Measurements from ENCODE around the gene CDRT15. TPM values are rescaled to one million over a fixed set of nuclear protein-coding genes. Genes with fewer than 3 reads are reported as not detected.
"Not testable (repeated sequence)": the region's sequence is repeated elsewhere in the genome, so short reads cannot be mapped to it uniquely, and the experiment has no call there.

Gene CDRT15
- polyA plus RNA-seq (2014; cell fraction: cytosol; rRNA removed) = not detected in 2 replicates
- not detected in 2 replicates for polyA plus RNA-seq (2014; cell fraction: nucleus; rRNA removed)

DNA sequence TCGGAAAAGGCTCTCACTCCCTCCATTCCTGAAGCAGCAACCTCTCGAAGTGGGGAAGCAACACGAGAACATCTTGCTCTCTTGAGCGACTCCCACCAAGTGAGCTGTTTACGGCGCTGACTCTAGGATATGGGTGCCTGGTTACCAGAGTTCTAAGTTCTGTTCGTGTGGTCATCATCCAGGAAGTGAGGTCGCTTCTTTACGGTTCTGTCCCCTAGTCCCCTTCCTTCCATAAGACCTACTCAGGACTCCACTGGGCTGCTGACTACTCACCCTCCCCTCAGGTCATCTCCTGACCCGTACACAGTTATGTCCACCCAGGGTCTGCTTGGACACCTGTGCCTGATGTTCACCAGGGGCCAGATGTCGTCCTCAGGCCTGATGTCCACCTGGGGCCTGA, at the start of gene CDRT15:
CDRT15 (minus strand) TSS at position 101 of the 400 bp plus-strand sequence; CDS start at position 72, 29 bp downstream.
- not testable (repeated sequence) for DNase-seq (ENCODE audit: low spot score)

GRCh38 chr17:14282726-14283125, 46.1 kb upstream of the CDRT15 start:
- no peak for DNase-seq (ENCODE audit: low spot score)

- DNase-seq (ENCODE audit: low spot score) = no peak
Observed at GRCh38 chr17:14281530-14281929, 44.9 kb upstream of the CDRT15 start.

DNA sequence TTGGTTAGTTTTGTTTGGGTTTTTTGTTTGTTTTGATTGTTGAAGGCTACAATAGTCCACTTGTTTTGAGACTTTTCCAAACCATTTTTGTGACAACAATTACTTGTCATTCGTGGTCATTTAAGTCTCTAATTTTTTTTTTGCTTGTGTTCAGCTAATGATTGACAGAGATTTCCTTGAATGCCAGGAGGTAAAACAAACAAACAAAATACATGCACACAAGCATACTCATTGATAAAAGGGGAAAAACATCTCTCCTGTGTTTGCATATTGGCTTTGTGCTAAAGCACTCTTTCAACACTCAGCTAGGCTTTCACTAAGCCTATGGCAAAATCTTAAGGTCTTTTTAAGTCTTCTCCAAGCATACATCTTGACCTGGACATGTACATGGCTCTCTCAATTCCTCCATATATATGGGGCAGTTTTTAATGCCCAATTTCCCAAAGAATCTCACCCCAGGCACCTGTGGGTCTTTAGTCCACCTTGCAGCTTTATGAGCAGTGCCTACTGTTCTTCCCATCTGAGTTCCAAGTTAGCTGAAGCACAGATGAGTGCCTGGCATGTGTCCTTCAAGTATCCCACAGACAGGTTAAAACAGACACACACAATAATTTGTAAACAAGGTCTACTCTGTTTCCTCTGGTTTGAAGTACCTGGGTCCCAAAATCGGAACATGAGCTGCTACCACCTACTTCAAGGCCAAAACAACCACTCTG, 40.0 kb upstream of the CDRT15 start:
- no peak for DNase-seq (ENCODE audit: low spot score)

GRCh38 chr17:14270508-14270907, 33.8 kb upstream of the CDRT15 start:
- DNase-seq (ENCODE audit: low spot score) = no peak

DNA sequence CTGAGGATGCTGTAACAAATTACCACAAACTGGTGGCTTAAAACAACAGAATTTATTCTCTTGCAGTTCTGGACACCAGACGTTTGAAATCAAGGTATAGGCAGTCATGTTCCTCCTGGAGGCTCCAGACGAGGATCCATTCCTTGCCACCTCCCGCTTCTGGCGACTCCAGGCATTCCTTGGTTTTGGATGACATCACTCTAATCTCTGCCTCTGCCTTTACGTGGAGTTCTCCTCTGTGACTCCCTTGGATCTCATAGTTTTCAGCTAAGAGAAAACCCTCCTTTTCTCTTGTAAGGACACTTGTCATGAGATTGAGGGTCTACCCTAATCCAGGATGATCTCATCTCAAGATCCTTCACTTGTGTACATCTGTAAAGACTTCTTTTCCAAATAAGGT, 32.8 kb upstream of the CDRT15 start:
- no peak for DNase-seq (ENCODE audit: low spot score)

GRCh38 chr17:14268264-14268663, 31.6 kb upstream of the CDRT15 start:
- DNase-seq (ENCODE audit: low spot score) = no peak

DNA sequence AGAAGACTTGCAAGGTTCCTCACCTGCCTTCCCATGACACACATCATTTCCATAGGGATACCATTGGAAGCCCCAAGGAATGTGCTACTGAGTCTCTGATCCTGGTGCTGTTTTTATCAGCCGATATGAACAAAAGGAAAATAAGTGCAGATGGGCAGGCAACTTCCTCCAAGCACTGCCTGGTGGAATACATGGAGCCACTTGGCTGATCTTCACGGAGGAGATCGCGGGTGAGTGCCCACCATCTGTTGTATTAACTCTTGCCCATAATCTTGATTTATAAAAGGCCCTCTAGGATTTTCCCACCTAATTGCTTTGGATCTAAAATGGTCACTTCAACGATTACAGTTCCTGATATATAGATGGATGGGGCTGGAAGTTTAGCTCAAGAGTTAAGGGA, 24.7 kb upstream of the CDRT15 start:
- no peak for DNase-seq (ENCODE audit: low spot score)

GRCh38 chr17:14245629-14246028, 9.0 kb upstream of the CDRT15 start:
- DNase-seq (ENCODE audit: low spot score) = no peak

DNA sequence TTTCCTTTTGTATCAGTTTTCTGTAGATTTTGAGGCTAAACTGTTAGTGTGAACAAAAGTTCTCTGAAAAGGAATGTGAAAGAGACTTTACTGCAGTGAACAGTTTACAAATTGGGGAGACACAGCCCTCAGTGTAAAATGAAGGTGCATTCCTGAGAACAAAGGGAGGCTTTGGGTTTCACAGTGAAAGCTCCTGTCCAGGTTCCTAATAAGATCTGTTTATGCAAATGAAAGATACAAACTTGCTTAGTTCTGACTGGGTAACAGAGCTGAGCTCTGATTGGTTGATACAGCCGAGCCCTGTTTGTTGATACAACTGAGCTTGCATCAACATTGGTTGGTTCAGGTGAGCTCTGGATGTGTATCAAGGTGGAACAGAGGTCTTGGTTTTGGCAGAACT, 8.3 kb upstream of the CDRT15 start:
- DNase-seq (ENCODE audit: low spot score) = no peak

DNA sequence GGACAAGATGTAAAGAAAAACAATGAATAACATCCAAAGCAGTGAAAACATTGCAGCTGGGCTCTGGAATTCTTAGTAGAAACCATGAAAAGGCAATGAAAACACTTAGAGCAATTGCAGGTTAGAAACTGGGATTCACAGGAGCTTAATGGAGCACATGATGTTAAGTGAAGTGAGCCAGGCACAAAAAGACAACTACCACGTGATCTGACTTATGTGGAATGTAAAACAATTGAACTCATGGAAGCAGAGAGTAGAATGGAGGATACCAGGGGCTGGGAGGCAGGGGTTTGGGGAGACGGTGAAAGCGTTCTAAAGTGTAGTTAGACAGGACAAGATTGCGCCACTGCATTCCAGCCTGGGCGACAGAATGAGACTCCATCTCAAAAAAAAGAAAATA, 2.6 kb upstream of the CDRT15 start:
- DNase-seq (ENCODE audit: low spot score) = not testable (repeated sequence)

DNA sequence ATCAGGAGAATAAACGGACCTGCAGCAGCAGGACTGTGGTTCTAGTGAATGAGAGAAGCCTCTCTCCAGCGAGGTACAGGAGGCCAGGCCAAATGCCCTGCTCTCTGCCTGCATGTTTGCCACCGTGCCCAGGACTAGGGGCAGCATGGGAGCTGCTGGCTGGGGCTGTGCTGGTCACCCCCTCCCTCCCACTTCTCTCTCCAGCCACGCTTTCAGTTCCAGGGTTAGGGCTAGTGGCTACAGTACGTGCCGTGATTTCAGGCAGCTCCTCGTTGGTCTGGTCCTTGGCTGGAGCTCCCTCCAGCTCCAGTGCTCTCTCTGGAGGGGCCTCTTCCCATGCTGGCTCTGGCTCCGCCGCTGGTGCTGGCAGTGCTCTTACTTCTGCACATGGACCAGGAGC, 630 bp downstream of the CDRT15 start:
- DNase-seq (ENCODE audit: low spot score) = not testable (repeated sequence)

DNA sequence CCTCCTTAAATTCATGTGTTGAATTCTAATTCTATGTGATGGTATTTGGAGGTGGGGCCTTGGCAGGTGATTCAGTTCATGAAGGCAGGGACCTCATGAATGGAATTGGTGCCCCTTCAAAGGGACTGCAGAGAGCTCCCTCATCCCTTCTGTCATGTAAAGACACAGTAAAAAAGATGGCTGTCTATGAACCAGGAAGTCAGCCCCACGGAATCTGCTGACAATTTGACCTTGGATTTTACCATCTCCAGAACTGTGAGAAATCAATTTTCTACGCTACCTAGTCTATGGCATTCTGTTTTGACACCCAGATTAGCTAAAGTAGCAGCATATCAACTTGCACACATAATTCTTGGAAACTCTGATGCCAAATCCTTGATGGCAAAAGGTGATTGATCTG, 1.6 kb downstream of the CDRT15 start:
- DNase-seq (ENCODE audit: low spot score) = not testable (repeated sequence)

- DNase-seq (ENCODE audit: low spot score) = not testable (repeated sequence)
Observed at GRCh38 chr17:14231187-14231586, 5.5 kb downstream of the CDRT15 start.

- DNase-seq (ENCODE audit: low spot score) = no peak
Observed at GRCh38 chr17:14228903-14229302, 7.8 kb downstream of the CDRT15 start.

DNA sequence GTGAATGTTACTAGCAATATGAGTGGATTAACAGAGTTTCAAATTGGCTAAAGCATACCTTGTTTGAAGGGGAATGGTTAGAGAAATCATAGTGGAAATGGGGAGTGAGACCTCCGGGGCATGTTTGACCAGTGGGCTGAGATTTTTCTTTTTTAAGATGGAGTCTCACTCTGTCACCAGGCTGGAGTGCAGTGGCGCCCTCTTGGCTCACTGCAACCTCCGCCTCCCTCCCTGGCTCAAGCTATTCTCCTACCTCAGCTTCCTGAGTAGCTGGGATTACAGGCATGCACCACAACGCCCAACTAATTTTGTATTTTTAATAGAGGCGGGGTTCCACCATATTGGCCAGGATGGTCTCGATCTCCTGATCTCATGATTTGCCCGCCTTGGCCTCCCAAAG, 9.6 kb downstream of the CDRT15 start:
- no peak for DNase-seq (ENCODE audit: low spot score)

GRCh38 chr17:14225254-14225980, 11.2 kb downstream of the CDRT15 start:
- no peak for DNase-seq (ENCODE audit: low spot score)

DNA sequence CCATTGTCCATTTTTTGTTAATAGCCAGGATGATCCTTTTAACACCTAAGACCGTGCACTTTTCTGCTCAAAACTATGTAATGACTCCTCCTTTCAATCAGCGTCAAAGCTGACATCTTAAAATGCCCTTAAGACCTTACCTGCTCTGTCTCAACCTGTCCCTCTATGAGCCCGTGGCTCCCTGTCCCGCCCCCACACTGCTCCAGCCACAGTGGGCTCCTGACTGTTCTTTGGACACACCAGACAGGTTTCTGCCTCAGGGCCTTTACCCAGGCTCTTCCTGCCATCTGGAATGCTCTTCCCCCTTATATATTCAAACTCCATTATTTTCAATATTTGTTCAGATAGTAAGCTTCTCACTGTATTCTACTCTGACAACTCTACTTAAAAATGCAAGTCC, 14.1 kb downstream of the CDRT15 start:
- DNase-seq (ENCODE audit: low spot score) = no peak

DNA sequence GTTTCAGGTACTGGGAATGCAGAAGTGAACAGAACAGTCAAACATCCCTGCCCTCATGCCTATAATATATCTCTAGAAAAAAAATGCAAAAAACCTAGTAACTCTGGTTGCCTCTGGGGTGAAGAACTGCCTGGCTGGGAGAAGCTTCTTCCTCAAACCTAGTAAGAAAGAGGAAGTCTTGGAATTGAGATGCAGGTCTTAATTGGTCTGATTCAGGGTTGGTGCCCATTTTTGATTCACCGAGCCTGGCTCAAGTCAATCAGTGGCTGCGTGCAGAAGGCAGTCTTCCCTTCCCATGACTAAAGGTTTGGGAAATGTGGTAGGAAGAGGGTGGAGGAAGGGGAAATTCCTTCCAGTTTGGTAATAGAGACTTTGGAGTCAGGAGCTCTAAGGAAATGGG, 22.4 kb downstream of the CDRT15 start:
- DNase-seq (ENCODE audit: low spot score) = no peak

- no peak for DNase-seq (ENCODE audit: low spot score)
Observed at GRCh38 chr17:14212401-14212800, 24.3 kb downstream of the CDRT15 start.

DNA sequence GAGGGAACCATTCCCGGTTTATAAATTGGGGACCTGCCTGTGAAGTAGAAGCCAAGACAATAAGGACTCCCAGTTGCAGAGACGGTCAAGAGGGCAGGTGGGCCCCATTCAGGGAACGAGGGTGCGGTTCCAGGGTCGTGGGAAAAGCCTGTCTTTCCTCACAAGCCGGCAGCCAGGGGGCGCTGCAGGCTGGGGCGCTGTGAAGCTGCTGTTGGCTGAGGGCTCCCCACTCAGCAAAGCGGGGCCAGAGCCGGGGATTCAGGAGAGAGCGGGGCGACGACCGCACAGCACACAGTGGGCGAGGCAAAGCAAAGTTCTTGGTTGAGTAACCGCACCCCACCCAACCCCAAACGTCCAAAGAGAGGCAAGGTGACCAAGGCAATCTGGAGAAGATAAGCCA, 24.9 kb downstream of the CDRT15 start:
- DNase-seq (ENCODE audit: low spot score) = no peak

DNA sequence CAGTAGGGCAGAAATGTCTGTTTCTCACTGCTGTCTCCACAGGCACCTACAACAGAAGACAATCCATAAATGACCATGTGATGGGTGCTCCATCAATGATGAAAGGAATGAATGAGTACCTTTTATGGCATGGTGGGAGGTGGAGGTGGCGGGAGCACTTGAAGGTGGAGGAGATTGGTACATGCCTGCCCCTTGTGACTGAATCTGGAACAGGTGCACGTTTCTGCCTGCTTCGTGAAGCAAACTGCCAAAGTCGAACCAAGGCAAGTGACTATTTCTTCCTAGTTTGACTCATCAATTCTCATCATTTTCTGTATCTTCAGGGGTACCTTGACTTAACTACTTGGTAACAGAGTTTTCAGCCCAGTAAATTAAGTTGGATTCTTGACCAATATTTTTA, 25.4 kb downstream of the CDRT15 start:
- no peak for DNase-seq (ENCODE audit: low spot score)

DNA sequence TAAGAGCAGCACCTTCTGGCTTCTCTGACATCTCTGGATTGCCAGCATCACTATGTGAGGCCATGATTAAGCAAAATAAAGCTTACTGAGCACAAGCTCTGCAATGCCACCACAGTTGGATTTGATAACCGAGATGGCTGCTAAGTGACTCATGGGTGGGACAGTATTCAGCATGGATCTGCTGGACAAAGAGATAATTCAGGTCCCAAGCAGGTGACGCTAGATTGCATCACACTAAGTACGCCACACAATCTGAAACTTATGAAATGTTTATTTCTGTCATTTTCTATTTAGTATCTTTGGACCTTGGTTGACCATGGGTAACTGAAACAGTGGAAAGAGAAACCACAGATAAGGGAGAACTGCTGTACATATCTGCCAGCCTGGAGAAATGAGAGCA, 27.4 kb downstream of the CDRT15 start:
- no peak for DNase-seq (ENCODE audit: low spot score)

Measured in SK-N-DZ (cell line).